ENCODE measurements around the gene DNMT3L.
"Not testable (repeated sequence)": the region's sequence is repeated elsewhere in the genome, so short reads cannot be mapped to it uniquely, and the experiment has no call there.

The DNMT3L gene

GRCh38 chr21:44294391-44295162, 32.9 kb upstream of the DNMT3L start:
- no peak for DNase-seq

DNA sequence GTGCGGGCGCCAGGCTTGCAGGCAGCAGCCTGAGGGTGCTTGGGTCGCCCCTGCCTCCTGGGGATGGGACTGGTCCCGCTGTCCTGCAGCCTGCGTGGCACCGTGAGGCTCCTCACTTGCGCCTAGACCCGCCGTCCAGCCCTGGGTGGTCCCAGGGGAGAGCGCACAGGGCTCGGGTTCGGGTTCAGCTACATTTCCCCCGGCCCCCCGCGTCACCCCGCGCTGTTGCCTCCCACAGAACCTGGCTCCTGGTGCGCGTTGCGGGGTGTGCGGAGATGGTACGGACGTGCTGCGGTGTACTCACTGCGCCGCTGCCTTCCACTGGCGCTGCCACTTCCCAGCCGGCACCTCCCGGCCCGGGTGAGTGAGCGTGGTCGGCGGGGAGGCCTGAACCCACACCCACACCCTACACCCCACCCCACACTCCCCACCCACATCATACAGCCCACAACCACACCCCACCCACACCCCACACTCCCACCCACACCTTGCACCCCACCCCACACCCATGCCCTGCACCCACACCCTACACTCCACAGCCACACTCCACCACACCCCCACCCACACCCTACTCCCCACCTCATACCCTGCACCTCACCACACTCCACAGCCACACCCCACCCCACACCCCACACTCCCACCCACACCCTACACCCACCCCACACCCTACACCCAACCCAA, 32.0 kb upstream of the DNMT3L start:
- DNase-seq, result no peak

DNA sequence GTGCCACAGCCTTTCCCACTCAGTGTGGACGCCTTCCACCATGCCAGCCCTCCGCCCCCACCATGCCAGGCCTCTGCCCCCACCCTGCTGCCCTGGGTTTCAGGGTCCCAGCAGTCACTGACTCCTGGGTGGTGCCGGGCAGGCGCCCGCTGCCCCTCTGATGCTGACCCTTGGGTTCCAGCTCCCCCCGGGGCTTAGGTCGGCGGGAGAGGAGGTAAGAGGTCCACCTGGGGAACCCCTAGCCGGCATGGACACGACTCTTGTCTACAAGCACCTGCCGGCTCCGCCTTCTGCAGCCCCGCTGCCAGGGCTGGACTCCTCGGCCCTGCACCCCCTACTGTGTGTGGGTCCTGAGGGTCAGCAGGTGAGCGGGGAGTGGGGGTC, 31.1 kb upstream of the DNMT3L start:
- no peak for DNase-seq

DNA sequence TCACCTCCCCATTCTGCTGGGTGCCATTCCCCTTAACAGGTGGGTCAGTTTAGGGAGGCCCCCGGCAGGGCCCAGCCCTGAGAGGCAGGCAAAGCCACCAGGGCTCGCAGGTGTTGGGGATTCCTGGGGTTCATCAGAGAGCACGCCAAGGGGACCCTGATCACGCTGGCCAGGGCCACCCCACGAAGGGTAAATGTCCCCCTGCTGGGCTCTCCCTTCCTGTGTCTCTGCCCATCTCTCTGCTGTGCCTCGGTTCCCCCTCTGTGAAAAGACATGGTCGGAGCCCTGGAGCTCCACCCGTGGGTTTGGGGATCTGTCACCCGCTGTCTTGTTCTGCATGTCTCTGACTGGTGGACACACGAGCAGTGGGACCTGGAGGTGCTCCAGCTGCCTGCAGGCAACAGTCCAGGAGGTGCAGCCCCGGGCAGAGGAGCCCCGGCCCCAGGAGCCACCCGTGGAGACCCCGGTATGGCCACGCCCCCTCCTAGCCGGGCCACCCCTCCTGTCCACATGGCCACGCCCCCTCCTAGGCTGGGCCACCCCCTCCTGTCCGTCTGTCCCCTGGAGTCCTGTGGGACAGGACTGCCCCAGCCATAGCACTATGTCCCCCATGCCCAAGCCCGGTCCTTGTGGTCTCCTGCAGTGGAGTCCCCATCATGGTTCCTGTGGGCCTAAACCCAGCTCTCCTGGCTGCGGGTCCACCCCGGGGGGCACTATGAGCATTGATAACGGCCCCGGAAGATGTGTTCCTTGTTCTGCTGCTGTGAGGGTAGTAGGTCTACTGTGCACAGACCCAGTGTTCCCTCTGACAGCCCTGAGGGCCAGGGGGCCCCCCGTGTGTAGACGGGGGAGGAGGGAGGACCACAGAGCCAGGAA, 30.5 kb upstream of the DNMT3L start:
- no peak for DNase-seq

DNA sequence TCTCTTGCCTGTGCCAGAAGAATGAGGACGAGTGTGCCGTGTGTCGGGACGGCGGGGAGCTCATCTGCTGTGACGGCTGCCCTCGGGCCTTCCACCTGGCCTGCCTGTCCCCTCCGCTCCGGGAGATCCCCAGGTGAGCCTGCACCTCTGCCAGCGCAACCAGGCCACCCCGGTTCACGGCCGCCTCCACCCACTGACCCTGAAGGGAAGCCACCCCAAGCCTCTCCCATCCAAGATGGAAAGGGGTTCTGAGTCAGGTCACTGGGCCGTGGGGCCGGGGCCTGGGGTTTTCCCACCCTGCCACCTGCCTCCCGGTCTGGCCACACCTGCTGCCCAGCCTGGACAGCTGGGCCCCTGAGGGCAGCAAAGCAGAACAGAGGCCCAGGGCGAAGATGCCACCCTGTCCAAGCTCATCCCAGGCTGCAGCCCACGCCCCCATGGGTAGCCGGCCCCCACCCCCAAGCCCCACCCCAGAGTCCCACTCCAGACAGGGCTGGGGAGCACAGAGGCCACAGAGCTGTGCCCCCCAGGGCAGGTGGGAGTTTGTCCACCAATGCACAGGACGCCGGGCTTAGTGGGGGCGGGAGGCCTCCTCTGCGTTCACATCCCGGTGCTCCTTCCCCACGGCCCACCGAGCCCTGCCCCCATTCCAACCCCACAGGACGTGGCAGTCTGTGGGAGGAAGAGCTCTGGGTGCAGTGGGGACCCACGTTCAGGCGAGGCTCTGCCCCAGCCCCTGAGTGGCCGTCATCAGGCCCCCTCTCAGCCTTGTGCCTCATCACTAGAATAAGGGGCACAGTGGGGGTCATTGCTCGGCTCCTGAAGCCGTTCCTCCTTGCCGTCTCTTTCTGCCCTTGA, 29.6 kb upstream of the DNMT3L start:
- DNase-seq, result no peak

GRCh38 chr21:44290327-44291077, 28.8 kb upstream of the DNMT3L start:
- no peak for DNase-seq

DNA sequence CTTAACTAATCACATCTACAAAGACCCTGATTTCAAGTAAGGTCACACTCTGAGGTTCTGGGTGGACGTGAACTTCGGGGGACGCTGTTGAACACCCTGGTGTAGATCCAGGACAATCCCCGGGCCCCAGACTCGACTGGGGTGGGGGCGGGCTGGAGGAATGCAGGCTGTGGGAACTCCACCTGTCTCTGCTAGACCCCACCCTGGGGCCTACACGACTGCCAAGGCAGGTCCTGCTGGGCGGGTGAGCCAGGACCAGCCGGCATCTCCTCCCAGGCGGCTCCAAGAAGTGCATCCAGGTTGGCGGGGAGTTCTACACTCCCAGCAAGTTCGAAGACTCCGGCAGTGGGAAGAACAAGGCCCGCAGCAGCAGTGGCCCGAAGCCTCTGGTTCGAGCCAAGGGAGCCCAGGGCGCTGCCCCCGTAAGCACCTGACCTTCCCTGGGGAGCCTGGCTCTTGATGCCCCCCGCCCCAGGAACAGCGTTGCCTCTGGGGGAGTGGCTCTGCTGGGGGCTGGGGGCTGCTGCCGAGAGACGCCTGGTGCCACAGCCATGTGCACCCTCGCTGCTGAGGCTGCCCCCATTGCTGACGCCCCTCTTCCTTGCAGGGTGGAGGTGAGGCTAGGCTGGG, 27.8 kb upstream of the DNMT3L start:
- DNase-seq, result no peak

- no peak for DNase-seq
Measured at GRCh38 chr21:44288251-44289110, 26.8 kb upstream of the DNMT3L start.

DNA sequence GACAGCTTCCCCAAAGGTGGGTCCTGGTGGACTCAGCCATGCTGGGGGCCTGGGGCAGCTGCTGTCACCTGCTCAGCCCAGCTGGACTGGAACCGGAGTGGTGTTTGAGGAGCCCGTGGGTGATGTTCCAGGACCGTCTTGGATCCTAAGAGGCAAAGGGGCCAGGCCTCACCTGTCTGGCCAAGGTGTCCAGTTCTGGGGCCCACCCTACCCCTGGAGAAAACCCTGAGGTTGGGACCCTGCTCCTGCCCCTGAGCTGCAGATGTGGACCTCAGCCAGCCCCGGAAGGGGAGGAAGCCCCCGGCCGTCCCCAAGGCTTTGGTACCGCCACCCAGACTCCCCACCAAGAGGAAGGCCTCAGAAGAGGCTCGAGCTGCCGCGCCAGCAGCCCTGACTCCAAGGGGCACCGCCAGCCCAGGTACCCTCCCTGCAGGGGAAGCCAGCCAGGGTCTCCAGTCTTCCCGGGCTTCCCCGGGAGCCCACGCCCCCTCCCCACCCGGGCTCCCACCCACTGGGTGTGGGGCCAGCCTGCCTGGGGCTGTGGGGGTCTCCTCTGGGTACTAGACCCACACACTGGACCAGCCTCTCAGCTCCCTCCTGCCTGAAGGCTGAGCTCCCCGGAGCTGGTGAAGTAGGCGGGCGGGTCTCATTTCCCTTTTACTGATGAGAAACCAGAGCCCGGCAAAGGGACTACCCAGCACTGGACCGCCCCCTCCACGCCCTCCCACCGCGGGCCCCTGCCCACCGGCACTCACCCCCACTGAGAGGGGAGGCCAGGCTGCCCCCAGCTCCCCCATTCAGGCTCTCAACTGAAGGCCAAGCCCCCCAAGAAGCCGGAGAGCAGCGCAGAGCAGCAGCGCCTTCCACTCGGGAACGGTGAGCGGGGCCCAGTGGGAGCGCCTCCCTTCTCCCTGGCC, 25.3 kb upstream of the DNMT3L start:
- DNase-seq, result no peak

DNA sequence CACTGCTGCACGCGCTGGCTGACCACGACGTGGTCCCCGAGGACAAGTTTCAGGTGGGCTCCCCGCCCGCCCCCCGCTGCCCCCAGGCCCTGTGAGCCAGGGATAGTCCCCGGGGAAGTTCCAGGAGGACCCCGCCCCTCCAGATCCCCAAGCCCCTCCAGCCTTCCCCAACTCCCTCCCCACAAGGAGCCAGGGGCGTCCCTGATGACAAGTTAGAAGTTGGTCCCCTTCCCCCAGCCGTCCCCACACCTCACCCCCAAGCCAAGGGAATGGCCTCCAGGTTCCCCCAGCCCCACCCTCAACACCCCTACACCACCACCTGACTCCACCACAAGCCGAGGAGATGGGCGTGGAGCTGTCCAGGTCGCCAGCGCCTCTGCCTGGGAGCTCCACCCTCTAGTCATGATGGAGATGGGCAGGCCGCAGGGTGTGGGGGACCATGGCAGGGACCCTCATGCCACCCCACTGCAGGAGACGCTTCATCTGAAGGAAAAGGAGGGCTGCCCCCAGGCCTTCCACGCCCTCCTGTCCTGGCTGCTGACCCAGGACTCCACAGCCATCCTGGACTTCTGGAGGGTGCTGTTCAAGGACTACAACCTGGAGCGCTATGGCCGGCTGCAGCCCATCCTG, 24.5 kb upstream of the DNMT3L start:
- no peak for DNase-seq

DNA sequence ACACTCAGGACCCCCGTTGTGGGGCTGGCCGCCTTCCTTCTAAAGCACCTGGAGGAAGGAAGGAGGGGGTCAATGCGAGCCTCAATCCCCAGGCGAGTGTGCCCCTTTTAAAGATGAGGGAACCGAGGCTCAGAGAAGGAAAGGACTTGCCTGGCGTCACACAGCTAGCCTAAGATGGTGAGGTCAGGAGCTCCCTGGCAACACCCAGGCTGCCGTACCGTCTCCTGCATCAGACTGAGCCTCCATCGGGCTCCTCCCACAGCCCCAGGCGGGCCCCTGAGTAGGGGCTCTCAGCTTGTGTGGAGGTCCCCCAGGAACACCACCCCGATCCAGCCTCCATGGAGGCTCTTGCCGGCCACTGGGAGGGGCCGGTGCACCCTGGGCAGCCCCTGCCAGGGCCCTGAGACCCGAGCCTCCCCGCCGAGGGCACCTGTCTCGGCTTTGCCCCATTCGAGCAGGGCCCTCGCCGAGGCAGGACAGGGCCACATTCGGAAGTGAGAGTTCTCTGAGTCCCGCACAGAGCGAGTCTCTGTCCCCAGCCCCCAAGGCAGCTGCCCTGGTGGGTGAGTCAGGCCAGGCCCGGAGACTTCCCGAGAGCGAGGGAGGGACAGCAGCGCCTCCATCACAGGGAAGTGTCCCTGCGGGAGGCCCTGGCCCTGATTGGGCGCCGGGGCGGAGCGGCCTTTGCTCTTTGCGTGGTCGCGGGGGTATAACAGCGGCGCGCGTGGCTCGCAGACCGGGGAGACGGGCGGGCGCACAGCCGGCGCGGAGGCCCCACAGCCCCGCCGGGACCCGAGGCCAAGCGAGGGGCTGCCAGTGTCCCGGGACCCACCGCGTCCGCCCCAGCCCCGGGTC, 23.7 kb upstream of the DNMT3L start, which contains the start of gene AIRE:
AIRE (plus strand) TSS at position 739 of the 855 bp plus-strand sequence. CDS start 131 bp downstream, outside the sequence.
- DNase-seq, result no peak

DNA sequence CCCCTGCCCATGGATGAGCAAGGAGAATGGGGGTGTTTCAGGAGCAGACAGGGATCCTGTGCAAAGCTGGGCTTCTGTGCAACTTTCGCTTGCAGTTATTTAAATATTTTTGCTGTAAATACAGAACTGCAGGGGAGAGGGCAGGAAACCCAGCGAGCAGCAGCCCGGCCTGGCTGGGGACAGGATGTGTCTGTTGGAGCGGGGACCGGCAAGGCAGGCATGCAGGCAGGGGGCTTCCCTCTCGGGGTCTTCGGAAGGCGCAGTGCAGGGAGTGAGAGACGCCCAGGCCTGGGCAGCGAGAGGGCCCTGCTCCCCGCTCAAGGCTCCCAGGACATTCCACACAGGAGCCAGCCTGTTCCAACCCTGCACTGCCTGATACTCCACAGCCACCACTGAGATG, 22.3 kb upstream of the DNMT3L start:
- DNase-seq, result no peak

GRCh38 chr21:44283211-44283785, 21.6 kb upstream of the DNMT3L start:
- DNase-seq, result not testable (repeated sequence)

GRCh38 chr21:44282370-44282769, 20.7 kb upstream of the DNMT3L start:
- no peak for DNase-seq

- DNase-seq, result no peak
Measured at GRCh38 chr21:44281801-44282200, 20.1 kb upstream of the DNMT3L start.

- DNase-seq, result no peak
Measured at GRCh38 chr21:44279354-44280260, 17.9 kb upstream of the DNMT3L start.
